Stimulated activated CD4-positive, alpha-beta T cell treated with anti-CD3 and anti-CD28 coated beads, Interleukin-1b, Interleukin-23, amount 100 ng/mL, for 24 hours (primary cell): ENCODE measurements around the gene VAT1.
"Not testable (repeated sequence)": the region's sequence is repeated elsewhere in the genome, so short reads cannot be mapped to it uniquely, and the experiment has no call there.

ENCODE experiments used
- DNase-seq, 4 experiments: peaks; one replicate each; pipeline ENCODE4 v3.0.0-alpha.2; 2020; ENCODE audit warnings: low read depth in 4 of 4, low spot score in 1 of 4

Gene VAT1

GRCh38 chr17:42975701-42976100 is 46.5 kb downstream of the VAT1 start:
- not testable (repeated sequence) for DNase-seq

GRCh38 chr17:42975265-42975664 is 46.9 kb downstream of the VAT1 start:
- DNase-seq = no peak

GRCh38 chr17:42973323-42973722 is 48.9 kb downstream of the VAT1 start:
- DNase-seq = not testable (repeated sequence)

- no peak for DNase-seq
Measured at GRCh38 chr17:42971589-42971988, 50.6 kb downstream of the VAT1 start.

GRCh38 chr17:42969001-42969581 is 53.1 kb downstream of the VAT1 start:
- no peak for DNase-seq

GRCh38 chr17:42967925-42968324 is 54.3 kb downstream of the VAT1 start:
- no peak for DNase-seq
